OCI-M2 (cell line): ENCODE results near the gene ALAD.
"Not testable (repeated sequence)": the region's sequence is repeated elsewhere in the genome, so short reads cannot be mapped to it uniquely, and the experiment has no call there.

Experiments
- DNase-seq: peaks from one replicate; lab custom pipeline; 2025; ENCODE audit not compliant: unreplicated experiment; lab: John Stamatoyannopoulos, UW

ALAD gene

GRCh38 chr9:113399646-113400200, 1.4 kb downstream of the ALAD start:
- DNase-seq = no peak

GRCh38 chr9:113398796-113399195, 2.3 kb downstream of the ALAD start:
- DNase-seq = no peak

- DNase-seq = peak; percentile 33
Measured at GRCh38 chr9:113397203-113397631, 3.9 kb downstream of the ALAD start.

DNA sequence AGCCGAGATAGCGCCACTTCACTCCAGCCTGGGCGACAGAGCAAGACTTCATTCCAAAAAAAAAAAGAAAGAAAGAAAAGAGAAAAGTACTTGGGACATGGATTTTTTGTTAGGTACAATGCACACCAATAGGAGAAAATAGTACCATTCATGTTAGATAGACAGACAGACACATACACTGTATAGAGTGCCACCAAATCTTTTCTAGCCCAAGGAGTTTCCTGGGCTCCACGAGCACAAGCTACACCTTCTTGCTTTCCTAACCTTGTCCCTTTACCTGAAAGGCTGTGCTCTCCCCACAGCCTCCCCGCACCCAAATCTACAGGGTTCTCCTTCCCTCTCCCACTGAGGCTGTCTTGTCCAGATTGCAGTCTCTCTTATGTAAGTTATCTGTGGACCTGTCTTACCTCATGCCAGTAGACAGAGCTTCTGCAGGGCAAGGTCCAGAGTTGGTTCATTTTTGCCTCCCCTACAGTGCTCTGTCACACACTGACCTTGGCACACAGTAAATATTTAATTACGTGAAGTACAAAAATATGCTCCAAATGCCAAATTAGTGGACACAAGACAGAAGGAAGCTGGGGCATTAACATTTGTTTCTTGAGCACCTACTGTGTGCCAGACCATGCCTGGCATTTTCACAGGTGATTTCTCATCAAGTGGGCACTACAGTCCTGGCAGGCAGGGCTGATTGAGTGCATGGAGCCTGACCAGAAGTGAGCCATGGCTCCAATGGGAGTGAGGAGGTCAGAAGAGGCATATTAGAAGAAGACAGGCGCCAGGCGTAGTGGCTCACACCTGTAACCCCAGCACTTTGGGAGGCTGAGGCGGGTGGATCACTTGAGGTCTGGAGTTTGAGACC, 5.9 kb downstream of the ALAD start:
- no peak for DNase-seq

DNA sequence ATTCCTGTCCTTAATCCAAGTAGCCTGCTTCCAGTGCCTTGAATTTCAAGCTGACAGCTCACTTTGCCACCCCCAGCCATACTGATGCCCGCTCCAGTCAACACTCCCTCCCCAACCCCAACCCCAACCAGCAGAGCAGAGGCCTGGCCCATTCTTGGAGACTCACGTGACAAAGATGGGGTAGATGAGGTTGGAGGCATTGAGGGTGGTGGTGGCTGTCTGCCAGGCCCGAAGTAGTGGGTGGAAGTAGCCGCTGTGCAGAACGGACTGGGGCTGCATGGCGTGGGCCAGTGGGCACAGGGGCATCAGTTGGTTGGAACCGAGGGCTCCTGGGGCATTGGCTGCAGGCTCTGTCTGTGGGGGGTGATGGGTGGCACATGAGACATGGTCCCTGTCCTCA, 7.8 kb downstream of the ALAD start:
- DNase-seq = no peak

- DNase-seq = no peak
Measured at GRCh38 chr9:113391917-113392316, 9.2 kb downstream of the ALAD start.

DNA sequence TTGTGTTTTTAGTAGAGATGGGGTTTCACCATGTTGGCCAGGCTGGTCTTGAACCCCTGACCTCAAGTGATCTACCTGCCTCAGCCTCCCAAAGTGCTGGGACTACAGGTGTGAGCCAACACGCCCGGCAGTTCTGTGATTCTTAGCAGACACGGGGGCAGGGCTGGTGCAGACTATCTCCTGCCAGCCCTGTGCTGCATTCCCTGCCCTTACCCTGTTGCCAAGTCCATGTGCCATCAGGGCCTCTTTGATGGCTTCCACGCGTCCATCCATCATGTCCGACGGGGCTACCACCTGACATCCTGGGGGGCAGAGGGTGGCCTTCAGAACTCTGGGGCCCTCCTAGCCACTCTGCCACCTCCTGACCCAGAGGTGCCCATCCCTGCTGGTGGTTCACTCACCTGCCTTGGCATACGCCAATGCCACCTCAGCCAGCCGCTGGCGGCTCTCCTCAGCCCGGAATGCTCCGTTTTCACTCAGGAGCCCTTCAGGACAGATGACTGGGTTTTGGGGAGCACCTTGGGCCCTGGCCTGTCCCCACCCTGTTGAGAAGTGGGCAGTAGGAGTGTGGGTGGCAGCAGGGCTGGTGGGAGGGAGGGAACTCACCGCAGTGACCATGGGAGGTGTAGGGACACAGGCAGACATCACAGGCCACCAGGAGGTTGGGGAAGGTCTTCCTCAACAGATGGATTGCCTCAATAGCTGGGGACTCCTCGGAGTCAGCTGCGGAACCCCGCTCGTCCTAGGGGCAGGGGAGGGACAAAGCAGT, 10.7 kb downstream of the ALAD start:
- no peak for DNase-seq

- no peak for DNase-seq
Measured at GRCh38 chr9:113389451-113389850, 11.6 kb downstream of the ALAD start.

DNA sequence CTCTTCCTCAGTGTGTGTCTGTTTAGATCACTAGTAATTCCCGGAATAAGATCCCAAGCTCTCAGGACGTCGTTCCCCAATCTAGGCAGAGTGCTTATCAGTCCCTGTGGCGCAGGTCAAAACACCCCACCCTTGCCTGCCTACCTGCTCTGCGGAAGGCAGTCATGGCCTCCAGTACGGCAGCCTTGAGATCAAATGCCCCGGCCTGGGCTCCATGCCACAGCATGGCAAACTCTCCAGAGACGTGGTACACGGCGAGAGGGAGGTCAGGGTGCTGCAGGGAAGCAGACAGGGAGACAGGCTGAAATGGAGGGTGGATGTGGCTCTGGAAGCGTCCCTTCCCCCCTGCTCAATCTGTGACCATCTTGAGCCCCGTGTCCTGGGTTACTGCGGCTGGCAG, 12.3 kb downstream of the ALAD start:
- no peak for DNase-seq

DNA sequence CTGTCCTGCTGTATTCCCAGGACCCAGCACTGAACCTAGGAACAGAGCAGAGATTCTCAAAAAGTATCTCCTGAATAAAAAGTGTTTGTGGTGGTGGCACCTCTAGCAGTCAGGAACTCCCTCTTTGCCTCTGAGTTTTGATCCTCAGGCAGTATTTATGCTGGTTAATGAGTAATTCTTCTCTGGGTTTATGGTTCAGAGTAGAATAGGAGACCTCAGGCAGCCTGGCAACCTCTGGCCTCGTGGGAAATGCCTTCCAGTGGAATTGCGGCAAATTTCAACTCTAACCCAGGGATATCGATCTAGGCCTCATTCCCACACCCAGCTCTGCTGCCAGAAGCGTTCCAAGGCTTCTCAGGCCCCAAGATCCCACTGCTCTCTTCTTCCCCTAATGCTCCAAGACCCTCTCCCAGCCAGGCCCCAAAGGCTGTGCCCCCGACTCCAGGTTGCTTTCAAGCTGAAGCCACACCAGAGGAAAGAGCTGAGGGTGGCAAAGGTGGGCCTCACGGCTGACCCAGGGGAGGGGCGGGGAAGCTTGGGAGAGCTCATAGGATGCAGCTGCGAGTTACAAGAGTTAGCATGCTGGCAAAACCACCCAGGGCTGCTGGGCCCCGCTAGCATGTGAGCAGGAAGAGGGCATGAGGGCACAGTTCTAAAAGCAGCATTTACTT, 13.4 kb downstream of the ALAD start:
- no peak for DNase-seq

- DNase-seq = no peak
Measured at GRCh38 chr9:113386571-113387393, 14.3 kb downstream of the ALAD start.

DNA sequence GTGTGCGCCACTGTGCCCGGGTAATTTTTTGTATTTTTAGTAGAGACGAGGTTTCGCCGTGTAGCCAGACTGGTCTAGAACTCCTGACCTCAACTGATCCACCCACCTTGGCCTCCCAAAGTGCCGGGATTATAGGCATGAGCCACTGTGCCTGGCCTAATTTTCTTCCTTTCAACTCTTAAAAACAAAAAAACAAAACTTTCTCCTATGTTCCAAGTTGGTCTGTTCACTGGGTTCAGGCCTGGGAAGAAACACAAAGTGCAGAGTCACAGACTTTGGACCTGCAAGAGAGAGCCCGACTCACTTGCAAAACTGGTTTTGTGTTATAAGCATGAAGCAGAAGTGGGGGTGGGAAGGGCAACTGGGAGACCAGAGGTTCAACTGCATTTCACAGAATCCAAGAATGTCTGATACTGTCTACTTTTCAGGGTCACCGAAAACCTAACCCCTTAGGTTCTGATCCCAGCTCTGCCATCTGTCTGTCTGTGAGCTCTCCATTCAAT, 19.1 kb downstream of the ALAD start:
- no peak for DNase-seq

GRCh38 chr9:113381441-113381840, 19.6 kb downstream of the ALAD start:
- not testable (repeated sequence) for DNase-seq

DNA sequence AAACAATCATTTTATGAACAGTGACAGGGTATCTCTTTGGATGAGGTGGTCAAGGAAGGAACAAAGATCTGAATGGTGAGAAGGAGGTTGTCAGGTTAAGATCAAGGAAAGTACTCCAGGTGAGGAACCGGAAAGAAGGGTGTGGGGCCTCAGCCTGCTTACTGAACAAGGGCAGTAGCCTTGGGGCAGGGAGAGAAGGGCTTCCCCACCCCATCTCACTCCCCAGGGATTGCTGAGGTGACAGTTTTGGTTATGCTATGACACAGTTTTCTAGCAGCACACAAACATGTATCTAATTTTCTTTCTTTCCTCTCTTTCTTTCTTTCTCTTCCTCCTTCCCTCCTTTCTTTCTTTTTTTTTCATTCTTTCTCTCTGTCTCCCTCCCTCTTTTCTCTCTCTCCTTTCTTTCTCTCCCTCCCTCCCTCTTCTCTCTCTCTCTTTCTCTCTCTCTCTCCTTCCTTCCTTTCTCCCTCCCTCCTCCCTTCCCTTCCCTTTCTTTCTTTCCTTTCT, 20.2 kb downstream of the ALAD start:
- DNase-seq = no peak

- not testable (repeated sequence) for DNase-seq
Measured at GRCh38 chr9:113379829-113380210, 21.3 kb downstream of the ALAD start.

- not testable (repeated sequence) for DNase-seq
Measured at GRCh38 chr9:113379094-113379828, 21.8 kb downstream of the ALAD start.

DNA sequence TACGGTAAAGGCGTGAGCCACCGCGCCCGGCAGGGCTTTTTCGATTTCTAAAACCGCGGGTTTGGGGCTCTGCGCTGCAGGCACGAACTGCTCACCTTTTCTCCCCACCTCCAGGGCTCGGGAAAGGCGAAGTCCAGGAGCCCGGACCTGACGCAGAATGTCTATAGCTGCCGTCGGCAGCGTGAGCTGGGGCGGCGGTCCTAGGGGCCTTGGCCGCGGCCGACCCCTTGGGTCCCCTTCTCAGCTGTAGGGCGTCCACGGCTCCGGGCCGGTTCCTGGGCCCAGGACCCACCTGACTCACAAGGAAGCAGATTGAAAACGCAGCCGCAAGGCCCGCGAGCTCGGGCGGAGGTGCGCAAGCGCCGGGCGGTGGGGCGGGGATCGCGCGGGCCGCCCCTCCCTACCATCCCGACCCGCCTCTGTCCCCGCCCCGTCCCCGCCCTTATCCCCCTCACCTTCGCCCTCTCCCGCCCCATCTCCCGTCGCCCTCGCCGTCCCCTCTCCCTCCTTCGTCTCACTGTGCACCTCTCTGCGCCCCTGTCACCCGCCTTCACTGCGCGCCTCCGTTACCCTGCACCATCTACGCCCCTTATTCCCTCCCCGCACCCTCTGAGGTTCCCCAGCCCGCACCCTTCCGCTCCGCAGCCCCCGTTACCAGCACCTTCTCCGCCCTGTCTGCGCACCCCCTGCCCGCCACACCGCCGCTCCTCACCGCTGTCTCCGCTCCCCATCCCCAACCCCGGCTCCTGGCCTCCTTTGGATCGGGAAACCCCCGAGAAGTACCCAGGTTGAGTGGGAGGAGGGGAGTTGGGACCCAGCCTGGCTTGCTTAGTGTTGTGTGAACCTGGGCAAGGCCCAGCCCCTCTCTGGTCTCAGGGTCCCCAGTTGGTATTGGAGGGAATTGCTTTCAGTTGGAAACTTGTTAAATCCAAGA, 24.2 kb downstream of the ALAD start, which contains the start of gene HDHD3:
HDHD3 (minus strand) TSS at position 353 of the 934 bp plus-strand sequence. CDS start 2,632 bp downstream, outside the sequence.
- no peak for DNase-seq
